Measurements from ENCODE around the gene FRAS1.

The FRAS1 gene

DNA sequence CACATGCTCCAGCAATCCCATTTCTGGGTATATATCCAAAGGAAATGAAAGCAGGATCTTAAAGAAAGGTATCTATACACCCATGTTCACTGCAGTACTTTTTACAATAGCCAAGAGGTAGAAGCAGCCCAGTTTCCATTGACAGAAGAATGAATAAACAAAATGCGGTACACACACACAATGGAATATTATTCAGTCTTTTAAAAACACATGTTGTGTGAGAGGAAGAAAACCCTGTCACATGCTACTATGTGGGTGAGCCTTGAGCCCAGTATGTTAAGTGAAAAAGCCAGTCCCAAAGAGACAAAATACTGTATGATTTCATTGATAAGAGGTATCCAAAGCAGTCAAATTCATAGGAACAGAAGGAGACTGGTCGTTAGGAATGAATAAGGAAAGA is 500.7 kb downstream of the FRAS1 start:
- DNase-seq, result no peak

GRCh38 chr4:78558410-78558809 is 501.3 kb downstream of the FRAS1 start:
- DNase-seq, result no peak

- DNase-seq, result no peak
These were observed 503.3 kb downstream of the FRAS1 start for GRCh38 chr4:78560296-78560963.

DNA sequence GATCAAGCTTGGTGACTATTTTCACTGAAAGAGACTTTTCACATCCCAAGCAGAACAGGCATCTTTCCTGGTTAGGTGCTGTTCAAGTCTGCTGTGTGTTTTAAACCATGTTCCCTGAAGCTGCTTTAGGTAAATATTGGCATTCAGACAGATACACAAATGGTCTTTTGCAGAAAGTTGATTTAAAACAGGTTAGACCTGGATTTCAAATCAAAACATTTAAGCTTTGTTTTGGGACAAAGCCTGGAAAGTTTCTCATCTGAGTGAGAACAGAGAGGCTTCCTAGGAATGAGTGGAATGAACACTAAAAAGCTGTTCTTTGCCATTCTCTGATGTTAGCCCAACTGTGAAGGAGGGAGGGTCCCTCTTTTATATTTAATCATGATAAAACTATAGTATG is 504.6 kb downstream of the FRAS1 start:
- DNase-seq, result no peak

DNA sequence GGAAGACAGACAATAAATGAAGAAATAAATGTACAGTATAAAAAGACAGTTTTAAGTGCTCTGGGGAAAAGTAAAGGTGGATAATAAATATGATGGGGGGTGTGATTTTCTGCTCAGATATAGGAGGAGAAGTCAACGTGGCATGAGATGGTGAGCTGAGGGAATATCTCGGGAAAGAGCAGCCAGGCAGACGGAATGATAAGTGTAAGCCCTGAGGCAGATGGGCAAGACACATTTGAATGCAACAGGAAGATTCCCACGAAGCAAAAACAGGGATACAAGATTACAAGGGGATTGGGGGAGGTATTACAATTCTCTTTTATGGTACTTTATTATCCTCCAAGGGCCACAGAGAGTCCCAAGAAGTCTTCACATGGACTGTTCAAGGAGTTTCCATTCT is 505.6 kb downstream of the FRAS1 start:
- DNase-seq, result no peak

- no peak for DNase-seq
These were observed 508.8 kb downstream of the FRAS1 start for GRCh38 chr4:78565971-78566372.

- DNase-seq, result peak; percentile 25
These were observed 509.8 kb downstream of the FRAS1 start for GRCh38 chr4:78566834-78567499.

DNA sequence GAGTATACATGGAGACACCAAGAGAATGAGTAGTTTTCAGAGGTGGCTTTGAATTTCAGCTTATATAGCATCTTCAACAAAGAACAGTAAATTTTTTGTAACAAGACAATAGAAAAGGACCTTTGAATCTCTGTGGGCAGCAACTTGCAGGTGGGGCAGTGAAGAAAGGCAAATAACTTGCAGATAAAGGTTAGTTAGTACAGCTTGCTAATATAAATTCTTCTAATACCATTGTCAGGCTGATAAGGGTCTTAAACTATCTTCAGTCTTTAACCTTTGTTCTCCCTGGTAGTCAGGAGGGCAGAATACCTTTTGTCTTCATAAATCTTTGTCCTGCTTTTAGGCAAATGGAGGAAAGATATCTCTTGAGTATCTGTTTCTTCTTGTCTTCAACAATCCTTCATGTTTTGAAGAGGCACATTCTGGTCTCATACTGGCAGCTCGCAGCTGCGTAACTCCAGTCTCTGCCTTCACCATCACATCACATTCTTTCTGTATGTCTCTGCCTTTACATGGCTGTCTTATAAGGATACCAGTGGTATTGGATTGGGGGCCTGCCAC is 510.5 kb downstream of the FRAS1 start:
- no peak for DNase-seq

DNA sequence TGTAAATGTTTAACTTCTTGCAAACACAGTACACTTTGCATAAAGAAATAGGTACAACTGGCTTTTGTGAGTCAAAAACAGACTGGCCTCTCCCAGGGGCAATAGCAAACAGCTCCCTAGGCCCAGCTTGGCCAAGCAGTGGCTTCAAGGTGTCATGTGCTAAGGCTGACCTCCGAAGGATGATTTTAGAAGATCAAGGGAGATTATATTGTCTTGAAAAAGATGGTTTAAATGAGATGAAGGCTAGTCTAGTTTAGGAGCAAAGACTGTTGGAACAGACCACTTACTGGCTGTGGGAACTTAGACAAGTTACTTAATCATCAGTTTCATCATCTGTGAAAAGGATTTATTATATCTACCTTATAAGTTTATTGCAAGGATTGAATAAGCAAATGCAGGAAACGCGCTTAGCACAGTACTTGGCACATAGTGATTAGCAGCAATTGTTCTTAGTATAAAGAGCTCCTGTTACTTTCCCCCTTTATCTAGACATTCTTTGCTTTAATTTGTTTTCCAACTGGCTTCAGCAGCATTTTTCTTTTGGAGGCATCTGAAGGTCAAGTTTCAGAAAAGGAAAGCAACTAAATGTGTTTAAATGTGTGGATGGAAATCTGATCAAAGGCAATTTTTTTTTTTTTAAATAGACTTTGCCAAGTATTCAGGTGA is 511.6 kb downstream of the FRAS1 start:
- no peak for DNase-seq

GRCh38 chr4:78569306-78569821 is 512.2 kb downstream of the FRAS1 start:
- peak; percentile 28 for DNase-seq

DNA sequence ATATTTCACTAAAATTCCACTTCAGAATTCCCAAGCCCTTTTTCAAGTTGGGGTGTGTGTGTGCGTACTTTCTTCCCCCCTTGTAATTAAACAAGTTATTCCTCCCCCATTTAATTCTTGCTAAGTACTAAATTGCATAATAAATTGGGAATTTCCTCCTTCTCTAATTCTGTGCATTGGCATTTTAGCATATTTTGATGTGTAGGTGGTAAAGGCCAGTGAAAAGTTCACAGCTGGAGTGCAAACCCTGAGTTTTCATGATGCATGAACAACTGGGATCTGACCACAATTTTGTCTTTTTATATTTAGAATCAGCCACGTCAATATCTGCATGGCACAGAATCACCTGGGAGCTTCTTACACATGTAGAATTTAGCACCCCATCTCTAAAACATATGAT is 513.0 kb downstream of the FRAS1 start:
- DNase-seq, result no peak

- DNase-seq, result no peak
These were observed 514.7 kb downstream of the FRAS1 start for GRCh38 chr4:78571804-78572203.

- no peak for DNase-seq
These were observed 521.7 kb downstream of the FRAS1 start for GRCh38 chr4:78578674-78579425.

- no peak for DNase-seq
These were observed 524.5 kb downstream of the FRAS1 start for GRCh38 chr4:78581618-78582017.

DNA sequence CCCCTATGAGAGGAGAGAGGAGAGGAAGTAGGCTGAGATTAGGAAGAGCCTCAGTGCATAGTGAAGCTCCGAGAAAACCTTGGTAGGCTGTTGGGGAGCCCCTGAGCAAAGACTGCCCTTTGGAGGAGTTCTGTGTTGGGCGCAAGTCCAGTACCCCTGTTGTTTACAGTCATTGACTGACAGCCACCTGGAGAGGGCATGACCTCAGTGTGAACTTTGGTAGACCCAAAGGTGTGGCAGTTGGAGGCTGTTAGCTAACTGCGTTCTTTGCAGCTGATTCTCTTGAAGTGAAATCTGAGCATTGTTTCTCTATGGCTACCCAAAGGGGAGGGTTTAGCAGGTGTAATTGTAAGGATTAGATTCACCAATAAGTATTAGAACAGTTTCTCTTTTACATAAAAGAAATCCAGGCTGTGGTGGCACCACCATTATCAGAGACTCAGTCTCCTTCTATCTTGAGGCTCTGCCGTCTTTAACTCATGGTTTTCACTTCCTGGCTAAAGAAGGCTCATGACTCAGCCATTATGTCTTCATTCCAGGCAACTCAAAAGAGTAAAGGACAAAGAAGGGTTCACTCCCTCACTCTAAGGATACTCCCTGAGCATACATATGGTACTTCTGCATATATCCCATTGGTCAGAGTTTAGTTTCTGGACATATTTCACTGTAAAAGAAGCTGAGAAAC is 527.9 kb downstream of the FRAS1 start:
- DNase-seq, result no peak

DNA sequence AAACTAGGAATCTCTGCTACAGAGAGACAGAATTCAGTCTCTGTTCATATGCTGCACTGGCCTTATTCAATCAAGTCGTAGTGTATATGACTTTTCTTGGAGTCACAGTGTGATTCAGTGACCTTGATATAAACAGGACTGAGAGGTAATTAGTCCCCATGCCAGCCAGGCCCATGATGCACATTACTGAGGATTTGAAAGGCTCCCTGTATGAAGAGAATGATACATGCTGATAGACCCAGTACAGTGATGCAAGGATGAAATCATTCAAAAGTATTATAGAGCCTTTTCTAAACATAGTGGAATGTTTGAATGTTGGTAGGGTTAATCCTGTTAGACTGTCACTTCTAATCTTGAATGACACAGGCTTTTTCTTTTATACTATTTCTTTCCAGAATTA is 528.5 kb downstream of the FRAS1 start:
- no peak for DNase-seq

GRCh38 chr4:78588894-78589545 is 531.9 kb downstream of the FRAS1 start:
- no peak for DNase-seq

DNA sequence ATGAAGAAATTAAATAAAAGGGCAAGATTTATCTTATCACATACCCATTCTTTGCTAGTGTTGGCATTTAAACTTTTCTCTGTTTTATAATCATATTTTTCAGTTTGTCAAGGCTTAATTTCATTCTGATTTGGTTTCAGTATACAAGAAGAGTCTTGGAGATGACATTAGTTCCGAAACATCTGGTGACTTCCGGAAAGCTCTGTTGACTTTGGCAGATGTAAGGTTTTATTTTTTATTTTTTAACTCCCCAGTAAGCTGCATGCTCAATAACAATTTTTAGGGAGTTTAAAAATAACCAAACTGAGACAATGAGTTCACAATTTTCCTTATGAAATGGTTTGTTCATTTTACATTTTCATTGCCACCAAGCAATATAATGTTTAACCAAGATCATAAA is 534.3 kb downstream of the FRAS1 start:
- DNase-seq, result no peak

- DNase-seq, result no peak
These were observed 535.1 kb downstream of the FRAS1 start for GRCh38 chr4:78592088-78592783.
